C4-2B (cell line): Measurements from ENCODE around the gene IRF8.

Experiments used
- H3K27ac ChIP-seq: fragments of 450-650 bp; 2 replicates; pipeline ENCODE4 v1.5.1; 2017
- ZFX ChIP-seq: fragments of 450-650 bp; IDR thresholded peaks from 2 replicates; pipeline ENCODE4 v1.6.1; 2017
- TF ChIP-seq, protein P1 (sequence below): fragments of 450-650 bp; conservative IDR thresholded peaks from 2 replicates; pipeline ENCODE4 v1.5.1; 2017; ENCODE audit warnings: mild to moderate bottlenecking

Gene IRF8

DNA sequence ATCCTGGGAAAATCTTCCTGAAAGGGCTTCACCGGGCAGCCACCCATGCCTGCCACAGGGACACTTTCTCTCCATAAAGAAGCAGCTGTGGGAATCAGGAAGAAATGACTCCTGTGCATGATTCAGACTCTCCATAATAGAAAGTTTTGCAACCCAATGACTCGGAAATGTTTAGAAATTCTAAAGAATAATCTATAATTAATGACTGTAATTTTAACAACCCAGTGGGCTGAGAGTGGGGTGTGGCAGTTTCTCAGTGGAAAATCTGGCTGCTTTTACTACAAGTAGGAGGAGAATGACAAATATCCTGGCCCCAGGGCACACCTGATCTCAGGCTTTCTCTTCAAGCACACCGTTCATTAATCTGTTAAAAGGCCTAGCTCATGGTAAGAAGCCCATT lies 25.7 kb downstream of the IRF8 start:
- H3K27ac ChIP-seq: no peak overlapping the region
- no peak for TF ChIP-seq ZFX
- TF ChIP-seq, protein P1, sequence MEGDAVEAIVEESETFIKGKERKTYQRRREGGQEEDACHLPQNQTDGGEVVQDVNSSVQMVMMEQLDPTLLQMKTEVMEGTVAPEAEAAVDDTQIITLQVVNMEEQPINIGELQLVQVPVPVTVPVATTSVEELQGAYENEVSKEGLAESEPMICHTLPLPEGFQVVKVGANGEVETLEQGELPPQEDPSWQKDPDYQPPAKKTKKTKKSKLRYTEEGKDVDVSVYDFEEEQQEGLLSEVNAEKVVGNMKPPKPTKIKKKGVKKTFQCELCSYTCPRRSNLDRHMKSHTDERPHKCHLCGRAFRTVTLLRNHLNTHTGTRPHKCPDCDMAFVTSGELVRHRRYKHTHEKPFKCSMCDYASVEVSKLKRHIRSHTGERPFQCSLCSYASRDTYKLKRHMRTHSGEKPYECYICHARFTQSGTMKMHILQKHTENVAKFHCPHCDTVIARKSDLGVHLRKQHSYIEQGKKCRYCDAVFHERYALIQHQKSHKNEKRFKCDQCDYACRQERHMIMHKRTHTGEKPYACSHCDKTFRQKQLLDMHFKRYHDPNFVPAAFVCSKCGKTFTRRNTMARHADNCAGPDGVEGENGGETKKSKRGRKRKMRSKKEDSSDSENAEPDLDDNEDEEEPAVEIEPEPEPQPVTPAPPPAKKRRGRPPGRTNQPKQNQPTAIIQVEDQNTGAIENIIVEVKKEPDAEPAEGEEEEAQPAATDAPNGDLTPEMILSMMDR: no peak

DNA sequence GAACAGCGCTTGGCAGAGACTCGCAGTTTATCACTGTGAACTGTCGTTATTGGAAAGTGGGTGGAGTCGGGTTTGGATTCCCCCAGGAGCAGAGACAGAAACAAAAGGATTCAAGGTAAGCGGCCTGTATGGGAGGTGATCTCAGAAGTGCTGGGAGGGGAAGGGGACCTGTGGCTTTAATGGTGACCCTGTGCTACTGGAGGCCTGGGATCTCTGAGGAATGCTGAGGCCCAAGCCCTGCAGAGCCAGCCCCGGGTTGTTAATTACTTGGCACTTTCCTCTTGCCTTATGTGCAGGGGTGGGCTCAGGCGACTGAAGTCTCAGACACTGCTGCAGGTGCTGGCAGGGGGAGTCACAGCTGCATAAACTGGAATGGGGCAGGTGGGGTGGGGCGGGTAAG lies 27.4 kb downstream of the IRF8 start:
- no peak overlapping the region for H3K27ac ChIP-seq
- no peak for TF ChIP-seq ZFX
- TF ChIP-seq, protein P1: no peak

DNA sequence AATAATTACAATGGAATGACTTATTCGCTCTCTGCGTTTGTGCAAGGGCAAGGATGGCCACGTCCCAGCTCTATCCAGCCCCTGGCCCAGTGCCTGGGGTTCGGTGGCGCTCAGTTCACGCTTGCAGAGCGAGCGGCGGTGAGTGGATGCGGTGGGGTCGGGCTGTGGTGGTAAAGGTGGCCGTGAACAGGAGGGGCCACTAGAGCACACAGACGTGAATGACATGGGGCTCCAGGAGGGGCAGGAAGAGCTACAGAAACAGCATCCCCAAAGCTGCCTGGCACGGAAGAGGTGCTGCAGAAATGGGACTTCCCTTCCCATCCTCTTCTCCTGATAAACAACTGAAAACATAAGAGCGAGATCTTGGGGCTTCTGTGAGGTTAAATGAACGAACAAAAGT lies 28.4 kb downstream of the IRF8 start:
- no peak overlapping the region for H3K27ac ChIP-seq
- no peak for TF ChIP-seq ZFX
- TF ChIP-seq, protein P1: no peak

DNA sequence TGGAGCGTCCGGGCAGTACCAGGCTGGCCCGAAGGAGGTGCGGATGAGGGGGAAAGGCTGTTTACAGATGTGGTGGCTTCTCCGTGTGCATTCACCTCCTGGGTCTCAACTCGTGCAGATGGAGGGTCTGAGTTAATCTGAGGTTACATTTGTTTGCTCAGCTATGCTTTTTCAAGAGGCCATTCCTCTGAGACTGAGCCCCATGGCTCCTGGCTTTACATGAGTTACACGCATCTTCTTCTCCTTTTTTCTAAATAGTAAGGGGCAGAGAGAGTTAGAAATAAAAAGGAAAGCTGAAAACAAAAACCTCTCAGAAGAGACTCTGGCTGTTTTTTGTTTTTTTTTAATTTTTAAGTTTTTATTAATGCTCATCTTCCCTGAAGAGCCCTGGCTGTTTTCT lies 29.0 kb downstream of the IRF8 start:
- TF ChIP-seq, protein P1: no peak
- TF ChIP-seq ZFX: no peak
- H3K27ac ChIP-seq: no peak overlapping the region

DNA sequence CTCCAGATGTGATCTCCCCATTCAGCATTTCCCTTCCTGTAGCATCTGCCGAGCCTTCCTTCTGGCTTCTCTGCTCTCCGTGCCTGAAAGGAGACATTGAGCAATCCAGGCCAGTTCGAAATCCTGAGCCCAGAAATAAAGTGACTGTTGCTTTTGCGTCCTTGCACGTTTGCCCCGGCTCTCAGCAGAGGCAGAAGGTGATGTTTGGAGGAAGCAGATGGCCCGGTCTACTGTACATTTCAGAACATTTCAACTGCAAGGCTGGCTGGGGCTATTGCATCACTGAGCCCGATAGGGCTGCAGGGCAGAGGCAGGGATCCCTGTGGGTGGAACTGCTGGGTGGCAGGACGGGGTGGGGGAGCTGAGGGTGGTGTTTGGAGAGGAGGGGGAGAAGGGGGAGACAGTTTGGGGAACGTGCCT lies 29.4 kb downstream of the IRF8 start:
- H3K27ac ChIP-seq: no peak overlapping the region
- TF ChIP-seq, protein P1: no peak
- no peak for TF ChIP-seq ZFX

DNA sequence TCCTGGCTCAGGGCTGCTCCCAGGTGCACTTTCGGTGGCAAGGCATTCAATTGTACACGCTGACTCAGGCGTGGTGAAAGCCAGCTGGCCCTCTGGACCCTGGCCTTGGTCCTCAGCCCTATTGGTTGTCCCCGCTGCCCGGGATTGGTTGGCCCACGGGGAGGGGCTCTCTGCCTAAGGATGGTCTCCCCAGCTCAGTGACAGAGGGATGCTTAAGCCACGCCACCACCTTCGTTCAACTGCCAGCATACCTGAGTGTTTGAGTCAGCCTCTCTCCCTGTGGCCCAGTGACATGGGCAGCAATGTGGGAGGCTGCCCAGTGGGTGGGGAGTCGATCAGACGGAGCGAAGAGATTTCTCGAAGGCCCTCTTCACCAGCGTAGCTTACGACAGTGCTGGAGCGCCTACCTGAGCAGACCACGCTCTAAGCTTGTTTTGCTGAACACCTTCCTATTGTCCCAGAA lies 30.3 kb downstream of the IRF8 start:
- H3K27ac ChIP-seq: no peak overlapping the region
- TF ChIP-seq, protein P1: no peak
- TF ChIP-seq ZFX: no peak

DNA sequence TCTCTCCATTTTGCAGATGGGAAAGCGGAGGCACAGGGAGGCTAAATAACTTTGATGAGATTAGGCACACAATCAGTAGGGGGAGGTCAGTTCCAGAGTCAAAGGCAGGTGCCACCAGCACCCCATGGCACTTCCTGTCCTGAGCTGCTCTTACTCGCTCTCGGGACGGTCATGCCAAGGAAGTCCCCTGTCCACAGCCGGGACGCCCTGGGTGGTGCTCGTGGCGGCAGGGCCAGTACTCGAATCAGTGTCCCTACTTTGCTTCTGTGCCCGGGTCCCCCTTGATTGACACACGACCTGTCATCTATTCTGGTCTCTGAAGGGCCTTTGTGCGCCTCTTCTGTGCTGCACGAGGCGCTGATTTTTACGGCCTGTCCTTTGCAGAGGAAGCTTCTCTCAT lies 31.3 kb downstream of the IRF8 start:
- TF ChIP-seq, protein P1: no peak
- no peak for TF ChIP-seq ZFX
- H3K27ac ChIP-seq: no peak overlapping the region
